ENCODE results near the gene RAB41. TPM values are rescaled to one million over a fixed set of nuclear protein-coding genes. Genes with fewer than 3 reads are reported as not detected.

The RAB41 gene
- total RNA-seq, 1 donor from 2014 or later: not detected

- Mint-ChIP-seq H3K27me3 (ENCODE audit: unreplicated experiment) (no peaks in the 10 kb centered on the region), H3K4me1 (ENCODE audit: low read depth, unreplicated experiment) (no peaks in the 10 kb centered on the region), H3K27ac (ENCODE audit: unreplicated experiment) (no peak overlapping the region), H3K4me3 (ENCODE audit: unreplicated experiment) (no peak overlapping the region), H3K36me3 (ENCODE audit: unreplicated experiment) (no peaks in the 10 kb centered on the region), H3K9me3 (ENCODE audit: unreplicated experiment) (no peaks in the 10 kb centered on the region)
- DNase-seq: no peak
- no peak for TF ChIP-seq CTCF (IDR thresholded peaks at IDR 0.05; ENCODE audit: partially characterized antibody, unreplicated experiment)
Measured at GRCh38 chrX:70244881-70245280, 37.1 kb upstream of the RAB41 start.

GRCh38 chrX:70247252-70247651 is 34.7 kb upstream of the RAB41 start:
- DNase-seq: no peak
- no peak for TF ChIP-seq CTCF (IDR thresholded peaks at IDR 0.05; ENCODE audit: partially characterized antibody, unreplicated experiment)
- H3K4me3 Mint-ChIP-seq (ENCODE audit: unreplicated experiment): no peak overlapping the region
- H3K4me1 Mint-ChIP-seq (ENCODE audit: low read depth, unreplicated experiment): no peaks in the 10 kb centered on the region
- H3K27ac Mint-ChIP-seq (ENCODE audit: unreplicated experiment): no peak overlapping the region
- H3K36me3 Mint-ChIP-seq (ENCODE audit: unreplicated experiment): no peaks in the 10 kb centered on the region
- no peaks in the 10 kb centered on the region for H3K9me3 Mint-ChIP-seq (ENCODE audit: unreplicated experiment)
- H3K27me3 Mint-ChIP-seq (ENCODE audit: unreplicated experiment): no peaks in the 10 kb centered on the region

- no peak for DNase-seq
- TF ChIP-seq CTCF (IDR thresholded peaks at IDR 0.05; ENCODE audit: partially characterized antibody, unreplicated experiment): no peak
- no peak overlapping the region for H3K27ac Mint-ChIP-seq (ENCODE audit: unreplicated experiment)
- no peaks in the 10 kb centered on the region for H3K9me3 Mint-ChIP-seq (ENCODE audit: unreplicated experiment)
- no peak overlapping the region for H3K4me3 Mint-ChIP-seq (ENCODE audit: unreplicated experiment)
- H3K27me3 Mint-ChIP-seq (ENCODE audit: unreplicated experiment): no peaks in the 10 kb centered on the region
- no peaks in the 10 kb centered on the region for H3K4me1 Mint-ChIP-seq (ENCODE audit: low read depth, unreplicated experiment)
- H3K36me3 Mint-ChIP-seq (ENCODE audit: unreplicated experiment): no peaks in the 10 kb centered on the region
Measured at GRCh38 chrX:70252491-70252890, 29.5 kb upstream of the RAB41 start.

GRCh38 chrX:70253377-70254062 is 28.5 kb upstream of the RAB41 start:
- Mint-ChIP-seq H3K27ac (ENCODE audit: unreplicated experiment) (no peak overlapping the region), H3K27me3 (ENCODE audit: unreplicated experiment) (peaks cover 3% of the 10 kb centered on the region), H3K4me3 (ENCODE audit: unreplicated experiment) (no peak overlapping the region), H3K9me3 (ENCODE audit: unreplicated experiment) (no peaks in the 10 kb centered on the region), H3K36me3 (ENCODE audit: unreplicated experiment) (no peaks in the 10 kb centered on the region), H3K4me1 (ENCODE audit: low read depth, unreplicated experiment) (no peaks in the 10 kb centered on the region)
- no peak for DNase-seq
- no peak for TF ChIP-seq CTCF (IDR thresholded peaks at IDR 0.05; ENCODE audit: partially characterized antibody, unreplicated experiment)

GRCh38 chrX:70254063-70254400 is 27.9 kb upstream of the RAB41 start:
- no peak for DNase-seq

More at GRCh38 chrX:70254063-70254400, 27.9 kb upstream of the RAB41 start:
- Mint-ChIP-seq H3K9me3 (ENCODE audit: unreplicated experiment) (peaks cover 1% of the 10 kb centered on the region), H3K4me1 (ENCODE audit: low read depth, unreplicated experiment) (no peaks in the 10 kb centered on the region), H3K27me3 (ENCODE audit: unreplicated experiment) (peaks cover 3% of the 10 kb centered on the region), H3K36me3 (ENCODE audit: unreplicated experiment) (no peaks in the 10 kb centered on the region), H3K27ac (ENCODE audit: unreplicated experiment) (no peak overlapping the region), H3K4me3 (ENCODE audit: unreplicated experiment) (no peak overlapping the region)
- TF ChIP-seq CTCF (IDR thresholded peaks at IDR 0.05; ENCODE audit: partially characterized antibody, unreplicated experiment): no peak
